Transverse colon (tissue), 4 donors: ENCODE data around the gene ALKBH7.
A peak's percentile ranks its signal among the peaks of the same experiment; 100 is the strongest.

Experiments
- EP300 ChIP-seq: sonication (generic); formaldehyde crosslinking; IDR thresholded peaks from one replicate; pipeline ENCODE4 v1.6.1; 2017; ENCODE audit warnings: antibody characterized with exemption, low read depth
- POLR2A ChIP-seq: fragments of 450-650 bp; IDR thresholded peaks from one replicate; pipeline ENCODE4 v1.6.1; 2016; ENCODE audit warnings: antibody characterized with exemption, mild to moderate bottlenecking, moderate library complexity
- POLR2AphosphoS5 ChIP-seq, 3 donors: sonication (generic); formaldehyde crosslinking; IDR thresholded peaks; one replicate each; pipeline ENCODE4 v1.6.1; 2016; ENCODE audit warnings: antibody characterized with exemption in 3 of 3
- TF ChIP-seq, protein P1 (sequence below), 5 experiments: fragments of 200-600 bp in 3 of 5; fragments of 450-650 bp in 2 of 5; sonication (generic) in 3 of 5; IDR thresholded peaks; 1 replicate in 2 of 5; 2 replicates in 3 of 5; pipeline ENCODE4 v1.5.1; 2016 to 2017; ENCODE audit warnings: antibody characterized with exemption in 5 of 5, inconsistent platforms in 3 of 5, mild to moderate bottlenecking in 2 of 5, moderate library complexity in 1 of 5

GRCh38 chr19:6393074-6393982 is 20.7 kb downstream of the ALKBH7 start, which contains the start of gene GTF2F1:
- TF ChIP-seq, protein P1, sequence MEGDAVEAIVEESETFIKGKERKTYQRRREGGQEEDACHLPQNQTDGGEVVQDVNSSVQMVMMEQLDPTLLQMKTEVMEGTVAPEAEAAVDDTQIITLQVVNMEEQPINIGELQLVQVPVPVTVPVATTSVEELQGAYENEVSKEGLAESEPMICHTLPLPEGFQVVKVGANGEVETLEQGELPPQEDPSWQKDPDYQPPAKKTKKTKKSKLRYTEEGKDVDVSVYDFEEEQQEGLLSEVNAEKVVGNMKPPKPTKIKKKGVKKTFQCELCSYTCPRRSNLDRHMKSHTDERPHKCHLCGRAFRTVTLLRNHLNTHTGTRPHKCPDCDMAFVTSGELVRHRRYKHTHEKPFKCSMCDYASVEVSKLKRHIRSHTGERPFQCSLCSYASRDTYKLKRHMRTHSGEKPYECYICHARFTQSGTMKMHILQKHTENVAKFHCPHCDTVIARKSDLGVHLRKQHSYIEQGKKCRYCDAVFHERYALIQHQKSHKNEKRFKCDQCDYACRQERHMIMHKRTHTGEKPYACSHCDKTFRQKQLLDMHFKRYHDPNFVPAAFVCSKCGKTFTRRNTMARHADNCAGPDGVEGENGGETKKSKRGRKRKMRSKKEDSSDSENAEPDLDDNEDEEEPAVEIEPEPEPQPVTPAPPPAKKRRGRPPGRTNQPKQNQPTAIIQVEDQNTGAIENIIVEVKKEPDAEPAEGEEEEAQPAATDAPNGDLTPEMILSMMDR (IDR thresholded peaks at IDR 0.05), result peak in 3 of 5 experiments; percentile 14 to 31 (median 17)
- TF ChIP-seq EP300 (no peak), POLR2A (peak; percentile 48), POLR2AphosphoS5 (IDR thresholded peaks at IDR 0.05) (peak in 2 of 3 donors; percentile 44 to 55)
